Activated naive CD4-positive, alpha-beta T cell treated with Interleukin-2 at 50 U/mL for 16 hours (primary cell): ENCODE data around the gene B3GNT9.

ENCODE experiments used
- DNase-seq: peaks from one replicate; pipeline ENCODE4 v3.0.0-alpha.2; 2020

Gene B3GNT9

DNA sequence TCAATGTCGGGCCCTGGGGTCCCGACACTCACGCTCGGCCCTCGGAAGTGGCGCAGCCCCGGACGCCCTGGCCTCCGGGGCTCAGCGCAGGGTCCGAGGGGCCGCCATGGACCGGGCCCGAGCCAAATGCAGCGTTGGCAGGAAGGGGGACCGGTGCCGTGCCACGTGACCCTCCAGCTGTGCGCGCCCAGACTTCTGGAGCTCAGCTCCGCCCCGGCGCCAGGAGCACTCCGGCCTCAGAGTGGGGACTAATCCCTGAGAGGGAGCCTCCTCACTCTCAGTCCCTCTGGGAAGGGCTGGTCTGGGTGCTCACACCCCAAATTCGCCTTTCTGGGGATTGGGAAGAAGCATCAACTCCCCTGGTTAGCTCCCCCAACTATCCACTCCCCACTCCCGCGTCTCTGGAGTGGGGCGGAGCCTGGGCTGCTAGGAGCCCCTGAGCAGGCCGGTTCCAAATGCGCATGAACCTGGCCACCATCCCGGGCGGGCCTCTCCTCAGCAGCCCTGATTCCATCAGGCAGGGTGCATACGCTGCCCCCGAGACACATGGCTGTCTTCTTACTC lies at the start of gene B3GNT9:
B3GNT9 (minus strand) TSS at position 166 of the 564 bp plus-strand sequence. CDS start 513 bp downstream, outside the sequence.
- peak; percentile 48 for DNase-seq

DNA sequence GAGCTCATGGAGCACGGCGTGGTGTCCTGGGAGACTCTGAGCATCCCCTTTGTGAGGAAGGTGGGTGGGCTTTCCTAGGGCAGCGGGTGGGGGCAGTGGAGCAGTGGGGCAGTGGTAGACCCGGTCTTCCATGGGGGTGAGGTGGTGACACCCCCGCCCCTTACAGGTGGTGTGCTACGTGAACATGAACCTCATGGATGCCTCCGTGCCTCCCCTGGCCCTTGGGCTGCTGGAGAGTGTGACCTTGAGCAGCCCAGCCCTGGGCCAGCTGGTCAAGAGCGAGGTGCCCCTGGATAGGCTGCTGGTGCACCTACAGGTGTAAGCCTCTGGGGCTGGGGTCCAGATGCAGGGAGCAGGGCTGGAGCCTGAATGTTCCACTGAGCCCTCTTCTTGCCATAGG lies 49.7 kb upstream of the B3GNT9 start:
- no peak for DNase-seq

- DNase-seq: no peak
Observed at GRCh38 chr16:67199808-67200198, 49.0 kb upstream of the B3GNT9 start.

DNA sequence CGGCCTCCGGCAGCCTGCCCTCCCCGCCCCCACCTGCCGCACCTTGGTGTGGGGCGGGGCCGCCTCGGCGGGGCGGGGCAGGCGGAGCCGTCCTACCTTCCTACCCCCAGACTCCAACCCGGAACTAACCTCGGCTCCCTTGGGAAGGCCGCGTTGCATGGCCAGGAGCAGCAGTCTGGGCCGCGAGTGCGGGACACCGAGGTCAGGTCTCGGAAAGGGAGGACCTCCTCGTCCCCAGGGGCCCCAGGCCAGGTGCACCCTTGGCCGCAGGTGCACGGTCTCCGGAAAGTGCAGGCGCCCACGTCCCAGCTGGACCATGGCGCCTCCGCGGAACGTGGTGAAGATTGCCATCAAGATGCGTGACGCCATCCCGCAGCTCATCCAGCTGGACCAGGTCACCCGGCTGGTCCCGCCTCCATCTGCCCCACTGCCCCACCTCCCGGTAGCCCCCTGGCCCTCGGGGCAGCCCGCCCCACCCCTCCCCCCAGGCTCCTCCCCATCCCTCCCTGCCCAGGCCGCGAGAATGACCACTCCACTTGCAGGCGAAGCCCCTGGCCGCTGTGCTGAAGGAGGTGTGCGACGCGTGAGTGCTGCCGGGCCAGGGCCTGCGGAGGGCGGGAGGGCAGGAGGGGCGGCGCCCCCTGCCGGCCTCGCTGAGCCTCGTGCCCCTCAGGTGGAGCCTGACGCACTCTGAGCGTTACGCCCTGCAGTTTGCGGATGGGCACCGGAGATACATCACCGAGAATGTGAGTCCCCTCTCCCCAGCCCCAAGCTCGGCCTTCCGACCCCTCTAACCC lies 48.4 kb upstream of the B3GNT9 start, which contains the start of gene ELMO3:
ELMO3 (plus strand) TSS at position 121 of the 797 bp plus-strand sequence; CDS start at position 317, 196 bp downstream.
- DNase-seq: no peak

DNA sequence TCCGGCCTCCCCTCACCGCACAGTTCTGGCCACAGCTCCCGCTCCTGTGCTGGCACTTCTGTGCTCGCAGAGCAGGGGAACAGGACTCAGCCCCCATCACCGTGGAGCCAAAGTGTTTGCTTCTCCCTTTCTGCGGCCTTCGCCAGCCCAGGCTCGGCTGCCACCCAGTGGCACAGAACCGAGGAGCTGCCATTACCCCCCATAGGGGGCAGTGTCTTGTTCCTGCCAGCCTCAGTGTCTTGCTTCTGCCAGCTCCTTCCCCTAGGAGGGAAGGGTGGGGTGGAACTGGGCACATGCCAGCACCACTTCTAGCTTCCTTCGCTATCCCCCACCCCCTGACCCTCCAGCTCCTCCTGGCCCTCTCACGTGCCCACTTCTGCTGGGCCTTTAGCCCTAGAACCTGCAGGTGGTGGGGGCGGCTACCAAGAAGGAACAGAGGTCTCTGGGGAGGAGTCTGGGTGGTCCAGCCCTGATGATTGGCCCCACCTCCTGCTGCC lies 47.5 kb upstream of the B3GNT9 start:
- DNase-seq: no peak

DNA sequence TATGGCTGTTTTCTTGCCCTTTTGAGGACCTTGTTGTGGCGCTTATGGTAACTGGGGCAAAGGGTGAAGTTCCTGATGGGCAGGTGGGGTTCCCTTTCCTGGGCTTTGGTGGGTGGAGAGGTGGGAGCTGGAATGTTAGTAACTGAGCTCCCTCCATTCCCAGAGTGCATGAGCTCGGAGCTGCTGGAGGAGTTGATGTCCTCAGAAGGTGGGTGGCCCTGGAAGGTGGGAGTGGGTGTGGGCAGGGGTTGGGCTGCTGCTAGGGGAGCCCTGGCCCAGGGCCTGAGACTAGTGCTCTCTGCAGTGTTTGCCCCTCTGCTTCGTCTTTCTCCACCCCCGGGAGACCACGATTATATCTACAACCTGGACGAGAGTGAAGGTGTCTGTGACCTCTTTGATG lies 46.9 kb upstream of the B3GNT9 start:
- DNase-seq: no peak

GRCh38 chr16:67196881-67197280 lies 46.1 kb upstream of the B3GNT9 start:
- DNase-seq: no peak

DNA sequence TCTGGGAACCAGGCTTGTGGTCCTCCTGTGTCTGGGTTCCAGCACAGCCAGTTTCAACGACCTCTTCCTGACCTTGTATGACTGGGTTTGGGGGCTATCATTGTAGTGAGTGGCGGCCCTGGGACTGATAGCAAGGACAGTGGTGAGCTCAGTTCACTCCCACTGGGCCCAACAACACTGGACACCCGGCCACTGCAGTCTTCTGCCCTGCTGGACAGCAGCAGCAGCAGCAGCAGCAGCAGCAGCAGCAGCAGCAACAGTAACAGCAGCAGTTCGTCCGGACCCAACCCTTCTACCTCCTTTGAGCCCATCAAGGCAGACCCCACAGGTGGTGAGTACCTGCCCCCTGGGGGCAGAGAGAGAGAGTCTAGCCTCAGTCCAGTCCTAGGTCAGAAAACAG lies 44.9 kb upstream of the B3GNT9 start:
- DNase-seq: no peak

GRCh38 chr16:67194260-67194659 lies 43.5 kb upstream of the B3GNT9 start:
- no peak for DNase-seq

DNA sequence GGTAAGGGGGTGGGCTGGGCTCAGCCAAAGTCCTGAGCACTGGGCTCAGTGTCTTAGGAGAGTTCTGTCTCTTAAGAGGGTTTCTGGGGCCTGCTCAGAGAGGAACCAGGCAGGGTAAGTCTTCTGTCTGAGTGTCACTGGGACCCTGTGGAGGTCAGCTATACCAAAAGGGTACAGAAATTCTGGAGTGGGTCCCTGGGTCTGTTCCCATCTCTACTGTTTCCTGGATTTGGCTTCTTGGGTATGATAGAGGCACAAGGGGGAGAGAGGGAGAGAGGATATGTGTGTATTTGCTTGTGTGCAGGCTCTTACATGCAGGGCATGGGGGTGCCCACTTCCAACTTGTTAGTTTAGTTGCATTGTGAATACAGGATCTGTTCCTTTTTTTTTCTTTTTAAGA lies 42.7 kb upstream of the B3GNT9 start:
- no peak for DNase-seq

- DNase-seq: no peak
Observed at GRCh38 chr16:67192781-67193361, 42.1 kb upstream of the B3GNT9 start.

GRCh38 chr16:67191995-67192681 lies 41.3 kb upstream of the B3GNT9 start, which contains the start of gene E2F4:
Gene E2F4, plus strand, starts transcription at chr16:67192155. Its CDS starts 73 bp downstream, at chr16:67192228.
- peak; percentile 88 for DNase-seq

GRCh38 chr16:67191411-67191994 lies 40.7 kb upstream of the B3GNT9 start:
- DNase-seq: no peak

DNA sequence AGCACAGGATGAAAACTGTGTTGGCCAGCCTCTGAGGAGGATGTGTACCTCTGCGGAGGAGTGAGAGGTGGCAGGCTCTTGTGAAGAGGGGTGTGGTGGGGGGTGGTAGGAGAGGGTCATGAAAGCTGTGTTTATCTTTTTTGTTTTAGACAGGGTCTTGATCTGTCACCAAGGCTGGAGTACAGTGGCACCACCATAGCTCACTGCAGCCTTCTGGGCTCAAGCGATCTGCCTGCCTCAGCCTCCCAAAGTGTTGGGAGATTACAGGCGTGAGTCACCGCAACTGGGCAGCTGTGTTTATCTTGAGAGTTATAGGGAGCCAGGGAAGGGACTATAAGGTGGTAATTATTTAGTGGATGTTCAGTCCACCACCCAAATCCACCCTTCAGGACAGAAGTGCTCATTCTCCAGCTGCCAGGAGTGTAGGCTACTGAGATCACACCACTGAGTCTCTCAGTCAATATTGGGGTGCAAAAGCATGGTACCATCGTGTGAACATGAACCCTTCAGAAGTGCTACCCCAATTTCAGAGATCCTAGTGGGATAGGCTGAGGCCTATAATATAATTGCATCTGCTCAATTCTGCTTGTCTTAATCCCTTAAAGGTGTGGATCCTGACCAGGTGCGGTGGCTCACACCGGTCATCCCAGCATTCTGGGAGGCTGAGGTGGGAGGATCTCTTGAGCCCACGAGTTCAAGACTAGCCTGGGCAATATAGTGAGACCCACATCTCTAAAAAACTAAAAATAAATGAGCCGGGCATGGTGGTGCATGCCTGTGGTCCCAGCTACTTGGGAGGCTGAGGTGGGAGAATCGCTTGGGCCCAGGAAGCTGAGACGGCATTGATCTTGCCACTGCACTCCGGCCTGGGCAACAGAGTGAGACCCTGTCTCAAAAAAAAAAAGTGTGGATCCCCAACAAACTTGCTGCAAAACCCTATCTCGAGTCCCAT lies 39.9 kb upstream of the B3GNT9 start:
- DNase-seq: no peak

GRCh38 chr16:67190041-67190440 lies 39.2 kb upstream of the B3GNT9 start, which contains the start of gene EXOC3L1:
Gene EXOC3L1, minus strand, starts transcription at chr16:67190136. Its CDS starts 460 bp downstream, at chr16:67189676.
- no peak for DNase-seq

- no peak for DNase-seq
Observed at GRCh38 chr16:67188798-67189197, 38.0 kb upstream of the B3GNT9 start.

DNA sequence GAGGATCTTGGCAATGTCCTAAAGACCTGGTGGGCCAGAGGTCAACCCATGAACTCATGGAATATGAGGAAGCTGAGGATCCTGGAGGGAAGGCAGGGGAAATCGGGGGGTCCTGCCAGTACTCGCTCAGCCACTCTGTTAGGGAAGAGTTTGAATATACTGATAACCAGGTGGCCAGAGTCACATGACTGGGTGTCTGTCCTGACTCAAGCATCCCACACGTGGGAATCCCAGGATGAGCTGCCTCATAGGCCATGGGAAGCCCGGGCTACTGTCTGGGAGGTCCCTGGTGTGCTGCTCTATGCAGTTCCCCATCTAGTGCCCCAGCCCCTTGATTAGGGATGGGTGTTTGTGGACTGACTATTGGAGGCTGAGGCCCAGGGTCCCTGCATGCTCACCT lies 37.5 kb upstream of the B3GNT9 start:
- DNase-seq: no peak

- DNase-seq: no peak
Observed at GRCh38 chr16:67187175-67187890, 36.5 kb upstream of the B3GNT9 start.

DNA sequence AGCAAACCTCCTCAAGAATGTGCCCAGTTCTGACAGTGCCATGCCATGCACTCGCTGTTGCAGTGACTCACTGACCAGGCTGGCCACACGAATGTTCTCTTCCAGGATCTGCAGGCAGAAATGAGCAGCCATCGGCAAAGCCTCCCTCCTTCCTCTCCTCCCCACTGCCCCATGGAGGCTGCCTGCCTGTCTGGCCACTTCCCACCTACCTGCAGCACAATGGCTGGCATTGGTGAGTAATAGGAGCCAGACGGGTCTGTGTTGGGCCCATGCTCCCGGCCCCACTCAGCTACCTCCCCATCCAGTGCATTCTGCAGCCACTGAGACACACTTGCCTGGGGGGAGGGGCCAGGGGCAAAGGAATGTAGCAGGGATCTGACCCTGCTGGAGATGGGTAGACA lies 35.8 kb upstream of the B3GNT9 start:
- DNase-seq: no peak

DNA sequence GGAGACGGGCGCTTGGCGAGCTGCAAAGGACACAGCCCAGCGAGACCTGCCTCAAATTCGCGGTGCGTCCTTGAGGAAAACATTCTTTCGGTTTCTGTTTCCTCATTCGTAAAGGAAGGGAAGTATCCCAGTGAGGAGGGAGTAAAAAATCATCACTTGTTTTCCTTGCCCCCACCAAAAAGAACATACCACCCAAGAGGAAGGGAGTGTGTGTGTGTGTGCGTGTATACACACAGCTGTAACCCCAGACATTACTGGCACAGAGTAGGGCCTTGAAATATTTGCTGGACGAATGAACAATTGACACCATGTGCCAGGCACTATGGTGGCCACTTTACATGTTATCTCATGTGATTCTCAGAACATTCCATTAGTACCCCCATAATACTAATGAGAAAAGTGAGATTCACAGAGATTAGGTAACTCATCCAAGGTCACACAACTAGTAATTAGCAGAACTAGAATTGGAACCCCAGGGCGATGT lies 34.9 kb upstream of the B3GNT9 start:
- DNase-seq: no peak
